Fibroblast of peridontal ligament (primary cell): ENCODE measurements around the gene MAT2B.

ENCODE experiments used
- DNase-seq: peaks from one replicate; pipeline ENCODE4 v3.0.0-alpha.2; 2010; ENCODE audit errors: extremely low read depth

The MAT2B gene

DNA sequence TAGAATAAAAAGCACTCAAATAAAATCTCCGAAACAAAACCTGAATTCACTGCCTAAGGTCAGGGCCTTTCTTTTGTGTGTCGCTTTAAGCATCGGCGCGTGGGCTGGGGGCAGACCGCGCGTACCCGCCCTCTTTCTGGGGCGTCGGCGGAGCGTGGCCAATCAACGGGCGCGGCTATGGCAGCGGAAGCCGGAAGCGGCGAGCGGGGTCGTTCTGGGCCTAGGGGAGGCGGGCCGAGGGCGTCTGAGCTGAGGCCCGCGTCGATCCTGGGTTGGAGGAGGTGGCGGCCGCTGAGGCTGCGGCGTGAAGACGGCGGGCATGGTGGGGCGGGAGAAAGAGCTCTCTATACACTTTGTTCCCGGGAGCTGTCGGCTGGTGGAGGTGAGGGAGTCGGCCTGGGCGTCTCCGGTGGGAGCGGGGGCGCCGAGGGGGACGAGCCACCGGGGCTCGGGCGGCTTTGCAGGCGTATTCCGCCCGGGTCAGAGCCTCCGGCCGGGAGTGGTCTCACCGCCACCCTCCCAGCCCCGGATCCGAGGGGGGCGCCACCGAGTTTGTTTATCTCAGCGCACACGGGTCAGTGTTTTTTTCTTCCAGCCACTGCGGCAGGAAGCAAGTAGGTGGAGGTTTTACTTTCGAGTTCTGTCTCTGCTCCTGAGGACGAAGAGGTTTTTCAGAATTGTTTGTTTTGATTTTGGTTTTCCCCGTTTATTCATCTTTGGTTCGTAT lies at the start of gene MAT2B:
Gene MAT2B (plus strand): TSS at position 252 of the 727 bp plus-strand sequence. CDS start 68 bp downstream, at position 320.
- peak; percentile 86 for DNase-seq

DNA sequence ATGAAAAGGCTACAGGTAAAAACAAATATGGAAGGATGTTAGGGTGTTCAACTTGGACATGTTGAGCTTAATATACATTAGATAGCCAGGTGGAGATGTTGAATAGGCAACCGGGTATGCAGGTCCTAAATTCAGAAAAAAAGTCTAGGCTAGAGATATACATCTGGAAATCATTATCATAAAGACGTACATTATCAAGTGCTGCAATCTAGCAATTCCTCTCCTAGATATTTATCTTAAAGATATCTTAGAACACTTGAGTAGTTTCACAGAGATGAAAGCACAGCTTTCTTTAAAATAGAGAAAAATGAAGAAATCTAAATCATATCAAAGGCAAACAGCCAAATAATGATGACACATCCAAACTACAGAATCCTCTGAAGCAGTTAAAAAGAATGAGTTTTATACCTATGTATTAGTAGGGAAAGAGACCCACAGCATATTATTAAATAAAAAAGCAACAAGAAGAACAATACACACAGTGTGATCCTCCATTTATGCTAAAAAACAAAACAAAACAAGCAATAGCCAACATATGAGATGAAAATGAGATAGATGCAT lies 49.3 kb upstream of the MAT2B start:
- no peak for DNase-seq

DNA sequence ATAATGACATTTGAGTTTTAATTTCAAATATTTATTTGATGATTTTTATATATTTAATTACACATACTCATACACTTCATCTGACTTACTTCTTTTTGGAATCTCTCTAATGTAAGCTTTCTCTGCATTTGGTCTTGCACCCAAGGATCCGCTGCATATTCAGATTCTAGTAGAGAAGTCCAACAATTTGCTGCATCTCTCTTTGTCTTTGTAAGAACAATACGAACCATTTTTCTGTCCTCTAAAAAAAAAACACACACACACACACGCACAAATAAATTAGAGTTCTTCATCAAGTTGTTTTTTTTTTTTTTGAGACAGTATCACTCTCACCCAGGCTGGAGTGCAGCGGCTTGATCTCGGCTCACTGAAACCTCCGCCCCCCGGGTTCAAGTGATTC lies 48.6 kb upstream of the MAT2B start:
- no peak for DNase-seq

DNA sequence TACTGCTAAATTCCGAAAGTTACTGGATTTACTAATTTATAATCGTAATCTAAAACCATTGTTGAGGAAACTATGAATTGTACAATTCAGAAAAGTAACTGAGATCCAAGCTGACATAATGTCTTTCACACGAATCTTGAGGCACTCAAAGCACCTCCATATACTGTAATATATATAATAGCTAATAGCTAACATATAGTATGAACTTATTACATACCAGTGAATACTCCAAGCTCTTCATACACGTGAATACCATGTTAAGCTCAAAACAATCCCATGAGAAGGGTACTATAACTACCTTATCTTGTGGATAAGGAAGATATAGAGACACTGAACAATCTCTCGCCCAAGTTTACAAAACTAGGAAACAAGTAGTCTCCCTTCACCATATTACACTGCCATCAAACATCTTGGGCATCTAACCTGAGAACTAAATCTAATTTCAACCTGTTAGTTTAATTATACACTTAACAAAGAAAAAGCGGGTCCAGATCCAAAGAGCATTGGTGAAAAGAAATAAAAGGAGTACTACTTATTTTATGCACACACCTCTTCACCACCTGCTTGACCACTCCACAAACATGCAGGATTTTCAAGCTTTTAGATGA lies 46.5 kb upstream of the MAT2B start:
- DNase-seq: no peak

DNA sequence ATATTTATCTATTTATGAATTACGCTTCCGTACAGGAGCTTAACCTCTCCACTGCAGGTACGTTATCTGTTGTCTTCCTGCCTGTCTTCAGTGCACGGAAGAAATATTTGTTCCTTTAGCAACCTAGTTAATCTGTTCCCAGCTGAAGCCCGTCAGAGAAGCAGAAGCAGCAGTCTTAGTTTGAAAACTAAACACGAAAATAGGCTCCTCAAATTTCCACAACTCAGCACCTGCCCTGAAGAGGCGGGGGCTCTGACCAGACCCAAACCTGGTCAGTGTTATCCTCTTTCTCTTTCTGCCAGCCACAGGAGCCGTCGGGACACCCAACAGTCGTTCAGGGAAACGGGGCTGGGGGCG lies 46.0 kb upstream of the MAT2B start:
- DNase-seq: no peak

DNA sequence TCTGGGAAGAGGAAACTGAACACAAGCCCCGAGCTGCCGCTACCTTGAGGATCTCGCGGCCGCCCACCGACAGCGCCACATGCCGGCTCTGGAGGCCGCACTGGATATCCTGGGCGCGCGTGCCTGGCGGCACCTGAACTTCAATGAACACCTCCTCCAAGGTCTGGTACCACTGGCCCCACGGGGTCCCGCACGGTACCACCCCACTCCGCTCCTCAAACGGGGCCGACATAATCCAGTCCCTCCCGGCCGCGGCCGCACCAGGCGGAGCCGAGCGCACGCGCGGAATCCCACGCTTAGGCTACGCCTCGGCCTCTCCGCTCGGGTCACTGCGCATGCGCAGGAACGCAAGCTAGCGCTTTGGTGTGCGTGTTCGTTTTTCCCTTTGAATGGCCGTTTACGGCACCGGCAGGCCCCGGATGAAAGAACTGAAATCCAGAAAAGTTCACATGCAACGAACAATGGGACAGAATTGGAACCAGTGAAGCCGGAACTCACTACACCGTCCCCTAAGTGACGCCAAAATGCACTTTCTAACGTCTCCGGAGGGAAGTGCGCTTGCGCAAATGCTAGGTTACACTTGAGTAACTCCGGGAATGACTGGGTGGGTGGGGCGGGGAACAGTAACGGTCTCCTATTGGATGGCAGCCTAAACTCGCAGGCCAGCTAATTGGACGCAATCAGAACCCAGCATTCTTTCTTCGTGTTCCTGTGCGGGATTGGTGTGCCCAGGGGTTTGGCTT lies 45.4 kb upstream of the MAT2B start, which contains the start of gene NUDCD2:
Gene NUDCD2 (minus strand): TSS at position 284 of the 743 bp plus-strand sequence. CDS start 52 bp downstream, at position 232.
- peak; percentile 99 for DNase-seq

DNA sequence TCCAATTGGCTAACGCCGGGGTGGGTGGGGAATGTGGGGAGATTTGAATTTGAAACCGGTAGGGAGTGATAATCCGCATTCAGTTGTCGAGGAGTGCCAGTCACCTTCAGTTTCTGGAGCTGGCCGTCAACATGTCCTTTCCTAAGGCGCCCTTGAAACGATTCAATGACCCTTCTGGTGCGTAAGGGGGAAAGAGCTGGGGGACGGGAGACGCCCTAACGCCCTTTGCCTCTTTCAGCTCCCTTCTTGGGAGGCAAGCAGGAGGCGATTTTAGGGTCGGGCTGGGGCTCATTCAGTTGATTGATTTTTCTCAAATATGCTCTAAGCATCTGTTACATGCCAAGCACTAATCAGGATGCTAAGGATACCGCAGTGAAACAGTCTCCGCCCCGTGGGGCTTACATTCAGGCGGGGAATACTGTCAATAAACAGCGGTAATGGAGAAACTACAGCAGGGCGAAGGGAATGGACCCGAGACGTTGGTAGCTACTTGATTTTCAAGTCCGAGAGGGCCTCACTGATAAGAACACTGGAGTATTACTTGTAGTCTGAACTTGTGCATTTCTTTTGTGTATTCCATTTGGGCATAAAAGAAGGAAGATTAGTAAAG lies 44.8 kb upstream of the MAT2B start, which contains the start of gene HMMR:
Gene HMMR (plus strand): TSS at position 71 of the 610 bp plus-strand sequence. CDS start 61 bp downstream, at position 132.
- no peak for DNase-seq

DNA sequence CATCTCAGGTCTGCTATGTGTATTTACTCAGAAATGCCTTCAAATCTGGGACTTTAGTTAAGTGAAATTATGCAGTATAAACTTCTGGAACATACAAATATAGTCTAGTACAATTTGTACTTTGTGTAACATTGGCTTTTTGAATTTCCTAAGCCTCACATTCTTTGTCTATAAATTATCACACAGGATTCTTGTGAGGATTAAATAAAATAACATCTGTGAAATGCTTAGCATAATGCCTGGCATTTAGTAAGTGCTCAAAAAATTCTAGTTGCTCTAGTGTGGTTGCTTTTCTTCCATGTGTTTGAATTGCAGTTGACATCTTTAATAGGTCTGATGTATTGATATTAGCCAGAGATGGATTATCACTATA lies 42.4 kb upstream of the MAT2B start:
- no peak for DNase-seq

DNA sequence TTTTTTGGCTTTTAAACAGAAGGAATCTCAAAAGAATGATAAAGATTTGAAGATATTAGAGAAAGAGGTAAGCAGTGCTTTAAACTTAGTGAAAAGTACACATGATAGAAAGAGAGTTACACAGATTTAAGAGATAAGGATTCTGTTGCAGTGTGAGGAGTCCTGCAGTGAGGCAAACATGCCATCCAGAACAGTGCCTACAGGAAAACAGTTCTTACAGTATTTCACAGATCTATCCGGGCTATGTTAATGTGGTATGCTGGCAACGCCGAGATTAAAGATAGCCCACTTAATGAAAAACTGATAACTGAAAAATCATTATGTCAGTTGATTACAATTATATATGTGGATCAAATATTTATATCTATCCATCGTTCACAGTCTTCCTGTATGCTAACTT lies 37.7 kb upstream of the MAT2B start:
- no peak for DNase-seq

DNA sequence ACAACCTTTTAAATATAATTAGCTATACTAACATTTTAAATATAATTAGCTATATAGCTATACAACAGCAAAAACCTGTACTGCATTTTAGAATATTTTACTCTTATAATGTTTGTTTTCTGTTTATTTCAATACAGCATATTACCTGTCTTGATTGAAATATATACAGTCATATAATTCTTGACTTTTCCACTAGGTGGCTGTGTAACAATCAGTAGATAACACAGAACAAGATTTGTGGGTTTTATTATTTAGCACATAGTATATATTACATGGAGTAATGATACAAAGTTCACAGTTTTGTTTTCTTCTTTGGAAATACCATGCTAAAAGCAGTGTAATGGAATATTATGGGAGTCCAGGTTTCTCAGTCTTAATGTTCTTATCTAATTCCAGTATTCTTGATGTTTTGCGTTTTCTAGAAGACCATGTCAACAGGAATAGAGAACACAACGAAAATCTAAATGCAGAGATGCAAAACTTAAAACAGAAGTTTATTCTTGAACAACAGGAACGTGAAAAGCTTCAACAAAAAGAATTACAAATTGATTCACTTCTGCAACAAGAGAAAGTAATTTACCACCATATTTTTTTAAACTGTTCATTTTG lies 31.7 kb upstream of the MAT2B start:
- DNase-seq: peak; percentile 36

DNA sequence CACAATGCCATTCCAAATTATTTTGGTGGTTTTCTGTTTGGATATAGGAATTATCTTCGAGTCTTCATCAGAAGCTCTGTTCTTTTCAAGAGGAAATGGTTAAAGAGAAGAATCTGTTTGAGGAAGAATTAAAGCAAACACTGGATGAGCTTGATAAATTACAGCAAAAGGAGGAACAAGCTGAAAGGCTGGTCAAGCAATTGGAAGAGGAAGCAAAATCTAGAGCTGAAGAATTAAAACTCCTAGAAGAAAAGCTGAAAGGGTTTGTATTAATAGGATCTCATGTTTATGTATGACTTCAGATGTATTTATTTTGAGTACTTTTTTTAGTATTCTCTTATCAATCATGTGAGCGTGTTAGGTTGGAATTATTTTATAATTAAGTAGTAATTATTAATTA lies 30.0 kb upstream of the MAT2B start:
- no peak for DNase-seq

DNA sequence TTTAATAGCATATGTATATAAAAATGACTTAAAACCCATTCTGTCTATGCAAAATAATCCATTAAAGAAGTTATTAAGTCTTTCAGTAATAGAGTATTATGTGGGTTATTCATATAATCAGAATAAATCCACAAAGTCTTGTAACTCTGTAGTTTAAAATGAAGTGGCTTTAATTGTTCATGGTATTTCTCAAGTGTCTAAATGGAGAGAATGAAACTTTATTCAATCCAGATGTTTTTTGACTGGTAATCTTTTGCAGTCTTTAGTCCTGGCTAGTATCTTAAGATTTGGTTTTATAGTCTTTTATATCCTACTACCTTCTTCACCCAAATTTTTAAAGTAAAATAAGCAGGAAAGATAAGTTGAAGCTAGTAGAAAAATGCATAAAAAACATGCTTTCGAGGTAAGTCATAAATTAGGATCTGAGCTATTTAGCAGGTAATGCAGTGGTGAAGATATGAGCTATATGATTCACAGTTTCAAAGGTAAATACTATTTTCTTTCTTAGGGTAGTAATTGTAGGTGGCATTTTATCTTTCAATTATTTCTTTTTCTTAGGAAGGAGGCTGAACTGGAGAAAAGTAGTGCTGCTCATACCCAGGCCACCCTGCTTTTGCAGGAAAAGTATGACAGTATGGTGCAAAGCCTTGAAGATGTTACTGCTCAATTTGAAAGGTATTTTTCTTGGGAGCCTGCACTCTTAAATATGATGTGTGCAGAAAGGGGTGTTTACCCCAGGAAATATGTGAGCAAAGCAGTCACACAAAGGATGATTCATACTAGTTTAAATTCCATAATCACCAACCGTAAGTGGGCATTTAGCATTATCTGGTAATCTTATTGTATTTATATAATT lies 27.1 kb upstream of the MAT2B start:
- DNase-seq: peak; percentile 64

DNA sequence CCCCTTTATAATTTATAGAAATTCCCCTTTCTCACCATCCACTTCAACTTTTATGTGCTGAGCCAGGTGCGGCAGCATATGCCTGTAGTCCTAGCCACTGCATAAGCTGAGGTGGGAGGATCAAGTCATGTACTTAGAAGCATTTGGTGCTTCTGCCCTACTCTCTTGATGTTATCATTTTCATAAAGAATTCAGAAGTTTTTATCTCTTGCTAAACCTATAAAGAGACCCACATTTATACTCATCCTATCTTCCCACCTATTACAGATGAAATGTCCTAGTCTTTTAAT lies 26.5 kb upstream of the MAT2B start:
- DNase-seq: no peak

DNA sequence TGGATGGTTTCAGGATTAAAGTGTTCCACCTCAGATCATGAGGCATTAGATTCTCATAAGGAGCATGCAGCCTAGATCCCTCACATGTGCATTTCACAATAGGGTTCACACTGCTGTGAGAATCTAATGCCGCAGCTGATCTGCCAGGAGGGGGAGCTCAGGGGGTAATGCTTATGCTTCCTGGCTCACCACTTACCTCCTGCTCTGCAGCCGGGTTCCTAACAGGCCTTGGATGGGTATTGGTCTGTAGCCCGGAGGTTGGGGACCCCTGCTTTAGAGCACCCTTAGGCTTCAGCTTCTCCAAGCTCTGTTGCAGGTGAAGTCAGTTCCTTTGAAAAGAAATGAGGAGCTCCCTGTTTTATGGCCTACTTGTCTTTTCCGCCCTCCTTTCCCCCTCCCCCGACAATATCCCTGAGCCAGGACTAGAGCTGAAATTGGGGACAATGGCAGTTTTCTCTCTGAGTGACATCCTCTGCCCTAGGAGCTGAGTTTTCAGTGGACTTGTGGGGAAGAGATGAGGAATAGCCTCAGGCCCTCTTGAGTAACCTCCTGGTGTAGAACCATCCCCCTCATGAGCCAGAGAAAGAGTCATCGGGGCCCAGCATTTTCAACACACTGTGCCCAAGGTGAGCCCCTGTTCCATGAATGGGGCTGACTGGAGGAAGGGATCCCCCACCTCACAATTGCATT lies 16.2 kb upstream of the MAT2B start:
- DNase-seq: no peak

DNA sequence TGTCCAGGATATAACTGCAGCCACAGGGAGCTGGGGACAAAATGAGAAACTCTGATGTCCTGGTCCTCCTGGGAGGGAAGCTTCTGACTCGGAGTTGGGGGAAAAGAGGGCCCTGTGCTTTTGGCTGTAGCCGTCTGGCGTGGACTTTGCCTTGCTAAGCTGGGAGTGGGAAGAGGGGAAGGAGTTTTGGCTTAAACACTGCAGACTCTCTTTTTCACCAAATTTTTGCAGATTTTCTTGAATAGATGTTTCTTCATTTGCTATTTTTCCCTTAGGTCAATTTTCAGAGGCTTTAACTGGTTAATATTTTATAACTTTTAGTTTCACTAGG lies 15.7 kb upstream of the MAT2B start:
- no peak for DNase-seq

DNA sequence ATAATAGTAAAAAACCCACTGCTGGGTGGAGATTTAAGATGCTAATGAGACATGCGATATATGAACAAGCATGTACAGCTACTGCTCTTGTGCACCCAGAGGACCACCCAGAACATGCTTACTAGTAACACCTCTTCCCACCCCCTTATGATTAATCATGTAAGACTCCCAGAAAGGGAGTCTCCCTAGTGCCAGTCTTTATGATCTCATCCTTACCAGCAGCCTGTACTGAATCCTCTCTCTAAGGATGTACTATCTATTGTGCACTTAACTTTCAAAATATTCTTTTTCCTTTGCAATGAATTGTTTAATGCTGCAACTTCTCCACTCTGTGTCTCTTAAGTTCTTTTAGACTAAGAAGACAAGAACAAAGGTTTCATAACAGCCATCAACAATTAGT lies 9.1 kb upstream of the MAT2B start:
- DNase-seq: no peak

DNA sequence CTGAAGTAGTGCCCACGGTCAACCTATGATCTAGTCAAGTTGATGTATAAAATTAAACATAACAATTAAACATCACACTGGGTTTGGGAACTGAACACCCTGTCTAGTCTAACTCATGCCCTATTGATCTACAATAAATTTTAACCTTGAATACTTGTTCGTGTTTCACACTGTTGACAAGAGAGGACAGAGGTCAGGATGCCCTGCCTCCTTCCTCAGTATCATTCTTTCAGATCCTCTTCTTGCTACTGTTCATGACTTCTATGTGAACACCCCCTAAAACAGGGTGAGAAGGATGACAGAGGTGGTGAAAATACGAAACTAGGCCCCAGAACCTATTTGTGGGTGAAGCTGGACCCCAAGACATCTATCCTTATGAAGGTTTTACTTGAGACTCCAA lies 8.1 kb upstream of the MAT2B start:
- DNase-seq: no peak

DNA sequence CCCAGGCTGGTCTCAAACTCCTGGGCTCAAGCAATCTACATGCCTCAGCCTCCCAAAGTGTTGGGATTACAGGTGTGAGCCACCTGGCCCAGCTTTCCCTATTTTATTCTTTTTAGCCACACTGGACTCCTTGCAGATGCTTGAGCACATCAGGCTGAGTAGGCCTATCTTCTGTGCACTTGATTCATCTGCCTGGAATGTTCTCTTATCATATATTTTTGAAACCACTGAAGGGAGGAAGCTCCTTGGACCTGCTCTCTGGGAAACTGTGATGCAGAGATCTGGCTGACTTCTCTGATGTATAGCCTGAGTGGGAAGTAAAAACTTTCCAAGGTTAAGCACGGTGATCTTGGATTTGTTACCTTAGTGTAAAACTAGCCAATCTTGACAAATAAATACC lies 6.5 kb upstream of the MAT2B start:
- no peak for DNase-seq

DNA sequence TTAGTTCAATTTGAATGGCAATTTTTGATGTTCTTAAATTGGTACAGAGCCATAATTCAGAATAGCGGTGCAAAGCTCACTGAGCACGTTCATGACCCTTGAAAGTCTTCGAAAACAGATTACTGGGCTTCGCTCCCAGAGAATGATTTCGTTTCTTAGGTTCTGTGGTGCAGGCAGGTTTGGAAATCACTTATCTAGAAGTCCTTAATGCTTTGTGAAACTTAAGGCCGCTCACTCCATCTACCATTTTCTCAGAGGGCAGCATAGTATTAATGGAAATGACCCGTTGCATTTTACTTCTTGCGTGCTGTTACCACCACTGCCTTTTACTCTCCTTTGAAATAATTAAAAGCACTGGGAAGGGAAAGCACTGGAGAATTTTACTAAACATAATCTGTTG lies 2.9 kb upstream of the MAT2B start:
- no peak for DNase-seq
